ENCODE results near the gene RBBP7.

DNA sequence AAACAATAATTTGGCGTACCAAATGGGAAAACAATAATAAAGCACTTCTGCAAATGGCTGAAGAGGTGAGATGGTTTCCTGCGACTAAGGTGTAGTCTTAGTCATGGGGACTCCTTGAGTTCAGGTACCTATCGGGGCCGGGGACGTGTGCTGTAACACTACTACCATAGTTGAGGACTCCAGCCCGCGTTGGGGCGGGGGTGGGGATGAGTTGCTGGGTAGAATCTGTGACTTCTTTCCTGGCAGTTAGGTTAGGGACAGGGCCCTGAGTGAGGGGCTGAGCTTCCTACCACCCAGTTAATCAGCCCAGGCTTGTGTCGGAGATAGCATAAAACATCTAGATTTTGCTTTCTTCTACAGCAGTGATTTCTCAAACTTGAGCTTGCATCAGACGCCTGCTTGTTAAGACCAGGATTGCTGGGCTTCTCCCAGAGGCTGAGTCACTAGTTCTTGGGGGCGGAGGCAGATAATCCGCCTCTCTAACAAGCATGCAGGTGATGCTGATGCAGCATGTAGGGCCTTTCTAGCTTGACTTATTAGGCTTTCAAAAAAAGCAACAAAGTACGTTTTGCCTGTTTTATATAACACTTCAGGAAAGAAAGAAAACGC is 30.2 kb downstream of the RBBP7 start:
- TF ChIP-seq POLR2AphosphoS5 (IDR thresholded peaks at IDR 0.05; ENCODE audit: insufficient read depth, low read depth, low read length): no peak
- TF ChIP-seq EZH2 (IDR thresholded peaks at IDR 0.05; ENCODE audit: borderline replicate concordance, low read depth, low read length, severe bottlenecking): no peak
- no peak for TF ChIP-seq JUN (IDR thresholded peaks at IDR 0.05; ENCODE audit: borderline replicate concordance, insufficient read depth, insufficient read length, low read depth)
- TF ChIP-seq, protein P1, sequence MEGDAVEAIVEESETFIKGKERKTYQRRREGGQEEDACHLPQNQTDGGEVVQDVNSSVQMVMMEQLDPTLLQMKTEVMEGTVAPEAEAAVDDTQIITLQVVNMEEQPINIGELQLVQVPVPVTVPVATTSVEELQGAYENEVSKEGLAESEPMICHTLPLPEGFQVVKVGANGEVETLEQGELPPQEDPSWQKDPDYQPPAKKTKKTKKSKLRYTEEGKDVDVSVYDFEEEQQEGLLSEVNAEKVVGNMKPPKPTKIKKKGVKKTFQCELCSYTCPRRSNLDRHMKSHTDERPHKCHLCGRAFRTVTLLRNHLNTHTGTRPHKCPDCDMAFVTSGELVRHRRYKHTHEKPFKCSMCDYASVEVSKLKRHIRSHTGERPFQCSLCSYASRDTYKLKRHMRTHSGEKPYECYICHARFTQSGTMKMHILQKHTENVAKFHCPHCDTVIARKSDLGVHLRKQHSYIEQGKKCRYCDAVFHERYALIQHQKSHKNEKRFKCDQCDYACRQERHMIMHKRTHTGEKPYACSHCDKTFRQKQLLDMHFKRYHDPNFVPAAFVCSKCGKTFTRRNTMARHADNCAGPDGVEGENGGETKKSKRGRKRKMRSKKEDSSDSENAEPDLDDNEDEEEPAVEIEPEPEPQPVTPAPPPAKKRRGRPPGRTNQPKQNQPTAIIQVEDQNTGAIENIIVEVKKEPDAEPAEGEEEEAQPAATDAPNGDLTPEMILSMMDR (IDR thresholded peaks at IDR 0.05; ENCODE audit: extremely low read depth in 1 of 2, insufficient read depth in 1 of 2, low read depth in 1 of 2, low read length in 2 of 2): no peak
- TF ChIP-seq POLR2A (IDR thresholded peaks at IDR 0.05; ENCODE audit: low read depth, low read length): no peak
- TF ChIP-seq FOS (IDR thresholded peaks at IDR 0.05; ENCODE audit: borderline replicate concordance, insufficient read depth, low read length): no peak
- no peak for TF ChIP-seq GATA2 (IDR thresholded peaks at IDR 0.05; ENCODE audit: insufficient read depth, insufficient read length, low read depth, low read length)

Data from endothelial cell of umbilical vein (primary cell).